ENCODE measurements around the gene GPD1.

GPD1 gene

DNA sequence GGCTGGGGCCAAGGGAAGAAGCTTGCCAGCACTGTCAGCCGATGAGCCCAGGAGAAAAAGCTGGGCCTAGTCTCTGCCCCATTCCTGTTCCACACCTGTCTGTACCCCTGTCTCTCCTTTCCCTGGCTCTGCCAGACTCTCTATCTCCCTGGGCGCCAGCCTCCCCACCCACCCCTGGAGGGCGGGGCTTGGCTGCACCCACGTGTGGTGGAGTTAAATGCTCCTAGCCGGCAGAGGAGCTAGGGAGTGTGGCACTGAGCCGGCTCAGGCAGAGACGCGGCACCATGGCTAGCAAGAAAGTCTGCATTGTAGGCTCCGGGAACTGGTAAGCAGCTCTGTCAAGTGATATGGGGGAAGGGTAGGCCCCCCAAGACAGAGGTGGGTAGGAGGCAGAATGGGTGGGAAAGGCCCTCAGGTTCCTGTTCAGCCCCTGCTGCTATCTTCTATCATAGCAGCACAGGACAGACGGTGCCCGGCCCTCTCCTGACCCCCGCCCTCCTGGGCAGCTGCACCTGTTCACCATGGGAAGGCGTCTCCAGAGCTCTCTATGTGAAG lies at the start of gene GPD1:
TSS of gene GPD1 (plus strand) at position 242 of the 555 bp plus-strand sequence. CDS start at position 285, 43 bp downstream.
- no peak for DNase-seq

DNA sequence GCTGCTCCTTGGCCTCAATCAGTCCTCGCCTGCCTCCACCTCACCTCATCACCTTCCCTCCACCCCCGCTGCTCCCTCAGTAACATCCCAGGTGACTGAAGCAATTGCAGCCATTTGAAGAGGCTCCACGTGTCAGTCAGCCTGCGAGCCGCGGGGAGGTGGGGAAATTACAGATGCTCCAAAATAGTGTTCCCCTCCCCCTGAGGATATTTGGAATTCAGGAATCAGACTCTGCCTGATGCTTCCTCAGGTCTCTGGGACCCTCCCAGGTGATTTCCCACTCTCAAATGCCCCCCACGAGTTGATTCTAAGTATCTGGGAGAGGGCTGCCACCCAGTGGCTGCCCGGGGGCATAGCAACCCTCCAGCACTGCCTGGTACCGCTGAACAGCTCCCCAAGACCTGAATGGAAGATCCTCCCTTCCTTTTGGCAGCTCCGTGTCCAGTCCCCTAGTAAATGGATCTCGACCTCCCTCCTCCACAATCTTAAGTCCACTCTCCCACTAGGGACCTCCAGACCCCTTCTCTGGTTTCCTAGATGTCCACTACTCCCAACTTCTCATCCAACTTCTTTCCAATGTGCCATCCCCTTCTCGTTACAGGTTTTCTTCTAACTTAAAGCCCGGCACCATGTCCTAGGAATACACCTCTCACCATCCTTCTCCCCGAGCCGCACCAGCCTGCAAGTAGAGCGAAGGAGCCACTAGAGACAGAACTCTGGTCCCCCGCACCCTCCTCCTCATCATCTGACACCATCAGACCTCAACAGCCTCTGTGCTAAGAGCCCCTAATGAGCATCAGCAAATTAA lies 47.8 kb upstream of the GPD1 start:
- DNase-seq = peak; percentile 24 to 42

DNA sequence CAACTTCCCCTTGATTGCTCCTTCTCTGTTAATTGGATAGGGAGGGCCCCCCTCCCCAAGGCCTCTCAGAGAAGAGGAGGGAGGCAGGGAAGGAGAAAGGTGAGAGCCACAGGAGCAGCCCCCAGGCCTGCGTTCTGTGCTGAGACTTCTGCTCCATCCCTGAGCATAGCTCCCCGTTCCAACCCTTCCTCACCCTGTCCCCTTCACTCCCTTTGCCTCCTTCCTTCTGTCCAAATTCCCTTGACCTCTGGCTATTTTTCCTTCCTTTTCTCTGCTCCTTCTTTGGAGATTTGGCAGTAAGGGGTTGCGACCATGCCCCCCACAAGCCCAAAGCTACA lies 47.2 kb upstream of the GPD1 start:
- no peak for DNase-seq

DNA sequence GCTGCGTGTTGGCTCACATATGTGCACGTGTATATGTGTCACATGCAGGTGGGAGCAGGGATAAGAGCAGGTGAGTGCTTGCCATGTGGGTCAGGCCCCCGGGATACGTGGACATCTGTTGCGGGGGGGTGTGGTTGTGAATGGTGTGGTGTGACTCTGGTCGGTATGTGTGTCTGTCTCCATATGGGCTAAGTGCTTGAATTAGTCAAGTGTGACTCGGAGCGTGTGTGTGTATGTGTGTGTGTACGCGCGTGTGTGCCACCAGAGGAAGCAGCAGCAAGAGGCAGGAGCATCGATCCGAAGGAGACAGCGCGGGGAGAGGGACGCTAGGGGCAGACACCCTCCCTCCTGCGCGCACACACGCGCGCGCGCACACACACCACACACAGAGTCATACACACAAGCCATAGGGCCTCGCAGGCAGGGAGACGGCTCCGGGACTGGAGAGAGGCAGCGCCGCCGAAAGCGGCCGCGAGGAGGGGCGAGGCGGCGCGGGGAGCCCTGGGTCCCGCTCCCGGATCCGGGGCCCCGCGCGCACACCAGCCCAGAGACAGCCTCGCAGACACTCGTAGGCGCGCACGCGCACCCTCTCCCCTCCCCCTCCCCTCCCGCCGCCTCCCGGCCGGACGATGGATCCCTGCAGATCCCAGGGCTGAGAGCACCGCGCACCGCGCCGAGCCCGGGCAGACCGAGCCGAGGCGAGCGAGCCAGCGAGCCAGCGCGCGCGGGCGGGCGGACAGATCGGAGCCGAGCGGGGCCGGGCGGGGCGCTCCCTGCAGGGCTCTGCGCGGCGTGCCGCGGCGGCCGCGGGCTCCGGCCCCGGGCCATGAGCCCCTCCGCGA lies 46.6 kb upstream of the GPD1 start, which contains the start of gene ASIC1:
TSS of gene ASIC1 (plus strand) at position 597 of the 842 bp plus-strand sequence. CDS start 1,171 bp downstream, outside the sequence.
- DNase-seq = peak; percentile 11 to 37

DNA sequence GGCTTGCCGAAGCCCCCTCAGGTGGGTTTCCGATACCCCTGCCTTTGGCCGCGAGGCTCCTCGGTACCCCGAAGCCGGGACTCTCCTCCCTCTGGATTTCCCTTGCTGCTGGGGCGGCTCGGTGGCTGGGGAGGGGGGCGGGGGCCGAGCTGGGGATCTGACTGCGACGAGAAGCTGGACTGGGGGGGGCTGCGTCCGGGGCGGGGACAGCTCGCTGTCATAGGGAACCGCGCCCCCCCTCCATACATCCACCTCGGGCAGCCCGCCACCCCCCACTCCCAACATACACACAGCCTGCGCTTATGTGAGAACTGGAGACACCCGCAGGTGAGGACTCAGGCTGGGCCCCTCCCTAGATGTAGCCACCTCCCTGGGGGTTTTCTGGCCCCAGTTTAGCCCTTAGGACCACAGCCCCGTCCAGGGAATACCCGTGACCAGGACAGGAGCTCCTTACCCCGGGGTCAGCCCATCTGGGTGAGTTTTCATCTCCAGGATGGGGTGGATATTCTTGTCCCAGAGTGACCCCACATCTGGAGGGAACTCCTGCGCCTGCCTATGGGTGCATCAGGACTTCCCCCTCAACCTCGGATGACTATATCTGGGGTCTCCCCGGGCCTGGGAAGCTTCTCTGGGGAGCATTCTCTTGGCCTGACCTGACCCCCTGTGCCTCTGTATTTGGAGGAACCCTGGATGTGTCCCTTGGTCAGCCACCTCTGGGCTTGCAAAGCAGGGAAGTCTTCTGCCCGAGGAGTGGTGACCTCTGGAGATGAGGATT lies 45.7 kb upstream of the GPD1 start:
- no peak for DNase-seq

DNA sequence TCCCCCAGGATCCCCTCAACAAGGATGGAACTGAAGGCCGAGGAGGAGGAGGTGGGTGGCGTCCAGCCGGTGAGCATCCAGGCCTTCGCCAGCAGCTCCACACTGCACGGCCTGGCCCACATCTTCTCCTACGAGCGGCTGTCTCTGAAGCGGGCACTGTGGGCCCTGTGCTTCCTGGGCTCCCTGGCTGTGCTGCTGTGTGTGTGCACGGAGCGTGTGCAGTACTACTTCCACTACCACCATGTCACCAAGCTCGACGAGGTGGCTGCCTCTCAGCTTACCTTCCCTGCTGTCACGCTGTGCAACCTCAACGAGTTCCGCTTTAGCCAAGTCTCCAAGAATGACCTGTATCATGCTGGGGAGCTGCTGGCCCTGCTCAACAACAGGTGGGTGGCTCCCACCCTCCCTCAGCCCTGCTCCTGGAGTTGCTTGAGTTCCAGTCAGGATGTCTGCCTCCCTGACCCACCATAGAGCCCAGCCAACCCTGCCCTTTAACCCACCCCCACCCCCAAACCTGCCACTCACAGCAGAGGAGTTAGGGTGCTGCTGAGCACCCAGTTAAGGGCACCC lies 45.0 kb upstream of the GPD1 start:
- no peak for DNase-seq

DNA sequence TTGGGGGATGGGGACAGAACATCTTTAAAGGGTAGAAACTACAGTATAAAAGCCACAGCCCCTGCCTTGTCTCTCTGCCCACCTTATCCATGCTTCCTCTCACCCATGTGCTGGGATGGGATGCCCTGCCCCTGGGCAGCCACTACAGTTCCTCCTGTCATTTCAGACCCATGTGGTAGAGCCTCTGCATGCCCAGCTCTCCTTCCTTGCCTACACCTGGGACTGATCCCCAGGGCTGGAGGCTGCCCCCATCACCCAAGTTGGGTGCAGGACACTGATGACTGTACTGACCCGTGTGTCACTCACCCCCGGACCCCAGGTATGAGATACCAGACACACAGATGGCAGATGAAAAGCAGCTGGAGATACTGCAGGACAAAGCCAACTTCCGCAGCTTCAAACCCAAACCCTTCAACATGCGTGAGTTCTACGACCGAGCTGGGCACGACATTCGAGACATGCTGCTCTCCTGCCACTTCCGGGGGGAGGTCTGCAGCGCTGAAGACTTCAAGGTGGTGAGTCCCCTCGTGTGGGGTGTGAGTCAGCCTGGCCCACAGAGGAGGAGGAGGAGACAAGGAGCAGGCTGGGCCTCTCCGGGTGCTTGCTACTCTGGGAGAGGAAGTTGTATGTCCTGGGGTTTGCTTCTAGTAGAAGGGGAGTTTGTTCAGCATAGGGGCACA lies 44.2 kb upstream of the GPD1 start:
- peak; percentile 40 to 50 for DNase-seq

DNA sequence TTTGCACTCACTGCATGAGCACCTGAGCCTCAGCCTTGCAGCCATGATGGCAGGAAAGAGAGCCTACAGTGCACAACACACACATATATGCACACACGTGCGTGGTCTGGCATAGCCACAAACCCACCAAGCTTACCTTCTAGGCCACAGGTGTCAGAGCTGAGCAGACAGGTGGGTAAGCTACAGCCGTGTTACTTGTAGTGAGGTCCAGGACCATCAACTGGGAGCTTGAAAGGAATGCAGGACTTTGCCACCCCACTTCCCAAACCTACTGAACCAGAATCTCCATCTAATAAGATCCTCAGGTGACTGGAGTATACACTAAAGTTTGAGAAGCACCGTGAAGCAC lies 43.7 kb upstream of the GPD1 start:
- DNase-seq = no peak

DNA sequence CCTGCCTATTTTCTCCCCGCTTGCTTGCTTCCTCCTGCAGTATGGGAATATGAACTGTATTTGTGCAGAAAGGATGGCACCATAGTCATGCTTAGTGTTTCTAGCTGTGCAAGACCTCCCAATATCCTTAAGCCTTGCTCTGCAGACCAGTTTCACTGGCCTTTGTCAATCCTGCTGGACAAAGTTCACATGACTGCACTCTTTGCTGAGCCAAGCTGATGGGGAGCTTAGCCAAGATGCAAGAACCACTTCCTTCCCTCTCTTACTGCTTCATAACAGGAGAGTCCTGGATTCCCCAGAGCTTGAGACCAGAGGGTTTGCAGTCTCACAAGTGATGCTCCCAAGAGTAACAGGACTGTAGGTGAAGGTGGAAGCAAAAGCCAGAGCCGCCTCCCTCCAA lies 42.6 kb upstream of the GPD1 start:
- peak; percentile 21 to 39 for DNase-seq

DNA sequence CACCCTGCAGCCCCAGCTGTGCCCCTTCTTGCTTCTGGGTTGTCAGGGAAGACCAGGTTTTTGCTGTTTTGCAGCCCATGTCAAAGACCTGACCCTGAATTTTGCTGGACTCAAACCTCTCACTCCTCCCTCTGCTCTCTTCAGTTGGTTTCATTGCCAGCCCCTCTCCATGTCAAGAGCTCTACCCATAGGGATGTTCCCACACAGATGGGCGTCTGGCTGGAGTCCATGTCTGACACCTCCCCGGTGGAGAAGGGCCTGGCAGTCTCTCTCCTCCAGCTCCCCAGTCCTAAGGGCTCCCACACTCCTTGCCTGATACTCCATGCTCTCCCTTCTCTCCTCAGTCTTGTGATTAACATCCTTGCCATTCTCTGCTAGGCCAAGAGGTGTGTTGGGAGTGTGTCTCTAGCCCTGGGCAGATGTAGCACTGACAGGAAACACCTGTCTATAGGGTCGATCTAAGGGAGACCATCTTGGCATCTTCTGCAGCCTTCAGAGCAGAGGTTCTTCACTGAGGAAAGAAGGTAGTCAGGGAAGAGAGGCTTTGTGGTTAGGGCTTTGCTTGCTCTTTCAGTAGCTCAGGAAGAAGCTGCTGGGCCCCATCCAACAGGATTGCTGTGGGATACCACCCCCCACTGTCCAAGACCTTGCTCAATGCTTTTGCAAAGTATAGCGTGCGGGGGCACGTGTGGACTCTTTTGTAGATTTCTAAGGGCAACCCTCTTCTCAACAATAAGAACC lies 41.7 kb upstream of the GPD1 start:
- DNase-seq = no peak

DNA sequence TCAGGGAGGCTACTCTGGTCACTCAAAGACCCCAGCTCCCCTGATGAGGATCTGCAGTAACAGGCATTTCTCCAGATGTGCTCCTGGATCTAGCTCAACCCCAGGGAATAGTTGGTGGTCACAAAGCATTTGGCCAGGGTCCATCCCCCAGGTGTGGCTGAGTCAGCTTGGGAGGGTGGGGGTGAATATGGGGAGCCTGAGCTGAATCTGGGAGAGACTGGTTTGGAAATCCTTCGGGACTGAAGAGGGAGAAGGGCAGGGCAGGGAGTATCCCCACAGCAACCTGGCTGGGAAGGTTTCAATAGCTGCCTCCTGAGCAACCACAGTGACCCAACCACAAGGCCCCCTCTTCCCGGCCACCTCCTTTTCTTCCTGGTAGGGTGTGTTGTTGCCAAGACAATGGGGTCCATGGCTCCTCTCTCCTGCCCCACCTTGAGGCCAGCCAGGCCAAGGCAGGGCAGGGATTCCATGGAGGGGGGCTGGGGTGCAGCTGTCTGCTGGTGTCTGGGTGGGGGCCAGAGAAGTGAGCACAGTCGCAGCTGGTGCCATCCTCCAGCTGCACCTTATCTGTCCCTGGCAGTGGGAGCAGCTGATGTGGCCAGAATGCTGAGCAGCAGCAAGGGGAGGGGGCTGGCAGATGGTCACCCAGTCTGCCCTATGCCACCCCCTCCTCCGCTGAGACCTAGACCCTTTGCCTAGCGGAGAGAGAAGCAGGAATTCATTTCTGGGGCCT lies 40.9 kb upstream of the GPD1 start:
- DNase-seq = no peak

DNA sequence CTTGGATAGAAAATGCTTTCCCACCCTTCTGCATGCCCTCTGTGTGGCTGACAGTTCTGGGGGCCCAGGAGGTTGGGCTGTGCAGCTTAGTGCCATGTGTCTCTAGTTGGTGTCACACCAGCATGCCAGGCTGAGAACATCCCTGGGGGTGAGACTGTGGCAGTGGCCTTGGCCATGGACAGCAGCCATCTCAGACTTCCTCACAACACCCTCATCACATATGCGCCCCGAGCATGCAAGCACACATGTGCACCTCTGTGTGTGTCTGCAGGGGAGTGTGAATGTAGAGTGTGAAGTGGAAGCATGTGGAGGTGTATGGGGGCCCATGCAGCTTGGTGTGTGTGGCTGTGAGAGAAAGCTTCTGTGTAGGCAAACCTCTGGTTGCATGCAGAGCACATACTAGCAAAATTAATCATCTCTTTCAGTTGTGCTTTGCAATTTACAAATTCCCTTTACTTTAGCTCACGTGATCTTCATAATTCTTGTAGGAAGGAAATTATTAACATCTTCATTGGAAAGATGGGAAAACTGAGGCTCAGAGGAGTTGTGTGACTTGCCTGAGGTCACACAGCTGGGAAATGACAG lies 38.0 kb upstream of the GPD1 start:
- no peak for DNase-seq

DNA sequence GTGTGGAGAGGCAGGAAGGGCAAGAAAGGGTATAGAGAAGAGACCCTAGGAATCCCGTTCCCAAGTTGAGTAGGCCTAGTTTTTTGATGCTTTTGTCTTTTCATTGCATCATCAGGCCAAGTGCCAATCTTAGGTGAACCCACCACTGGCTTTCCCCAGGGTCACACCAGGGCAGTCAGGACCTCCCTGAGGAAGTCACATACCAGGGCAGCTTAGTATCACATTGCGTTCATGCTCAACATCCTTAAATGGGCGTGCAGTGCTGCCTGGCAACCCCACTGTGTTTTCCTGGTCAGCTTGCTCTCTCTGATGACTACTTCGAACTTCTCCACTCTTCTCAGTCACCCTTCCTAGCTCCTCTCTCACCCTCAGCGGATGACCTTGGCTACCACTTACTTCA lies 37.4 kb upstream of the GPD1 start:
- no peak for DNase-seq

DNA sequence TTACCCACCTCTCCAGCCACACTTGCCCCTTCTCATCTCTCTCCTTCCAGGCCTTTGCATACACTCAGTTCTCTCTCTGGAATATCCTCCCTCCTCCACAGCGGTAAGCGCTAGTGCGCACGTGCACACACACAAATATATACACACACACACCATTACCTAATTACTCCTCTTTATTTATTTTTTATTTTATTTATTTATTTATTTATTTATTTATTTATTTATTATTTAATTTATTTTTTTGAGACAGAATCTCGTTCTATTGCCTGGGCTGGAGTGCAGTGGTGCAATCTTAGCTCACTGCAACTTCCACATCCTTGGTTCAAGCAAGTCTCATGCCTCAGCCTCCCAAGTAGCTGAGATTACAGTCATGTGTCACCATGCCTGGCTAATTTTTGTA lies 34.7 kb upstream of the GPD1 start:
- DNase-seq = no peak

DNA sequence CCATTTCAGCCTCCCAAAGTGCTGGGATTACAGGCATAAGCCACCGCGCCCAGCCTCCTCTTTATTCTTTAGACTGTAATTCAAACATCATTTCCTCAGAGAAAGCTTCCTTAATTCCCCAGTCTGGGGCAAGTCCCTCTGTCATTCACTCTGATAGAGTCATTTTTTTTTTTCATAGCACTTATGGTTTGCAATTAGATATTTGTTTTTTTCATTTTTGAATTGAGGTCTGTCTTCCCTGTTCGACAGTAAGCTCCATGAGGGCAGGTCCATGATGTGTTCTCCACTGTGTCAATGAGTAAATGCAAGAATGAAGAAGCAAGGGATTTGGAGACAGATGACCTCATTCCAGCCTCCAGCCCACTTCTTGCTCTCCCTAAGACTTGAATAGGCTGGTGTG lies 34.3 kb upstream of the GPD1 start:
- no peak for DNase-seq

DNA sequence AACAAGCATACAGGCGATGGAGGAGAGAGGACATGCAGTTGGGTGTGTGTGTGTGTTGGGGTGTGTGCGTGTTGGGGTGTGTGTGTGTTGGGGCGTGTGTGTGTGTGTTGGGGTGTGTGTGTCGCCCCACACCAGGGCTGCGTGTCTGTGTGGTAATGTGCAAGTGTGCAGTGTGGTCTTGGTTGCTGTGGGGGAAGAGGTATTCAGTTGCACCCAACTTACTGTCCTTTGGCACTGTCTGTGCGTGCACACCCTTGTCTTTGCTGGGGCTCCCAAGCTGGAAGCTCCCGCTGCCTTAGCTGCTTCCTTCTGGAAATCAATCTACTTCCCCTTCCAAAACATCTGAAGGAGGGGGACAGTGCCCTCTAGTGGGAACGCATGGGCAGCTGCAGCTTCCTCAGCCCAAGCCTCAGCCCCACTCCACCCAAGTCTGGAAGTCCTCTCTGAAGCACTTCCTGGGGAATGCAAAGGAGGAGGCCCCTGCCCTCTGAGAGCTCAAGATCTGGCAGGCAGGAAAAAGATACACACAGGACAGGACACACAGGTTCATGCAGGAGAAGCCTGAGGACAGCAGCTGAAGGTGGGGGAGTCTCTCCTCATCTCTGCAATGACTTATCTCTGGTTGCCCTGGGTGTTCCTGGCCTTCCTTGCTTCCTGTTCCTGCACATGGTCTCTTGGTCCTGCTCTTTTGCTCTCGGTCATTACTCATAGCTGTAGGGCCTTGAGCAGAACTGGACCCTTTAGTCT lies 33.3 kb upstream of the GPD1 start:
- peak; percentile 67 to 78 for DNase-seq

DNA sequence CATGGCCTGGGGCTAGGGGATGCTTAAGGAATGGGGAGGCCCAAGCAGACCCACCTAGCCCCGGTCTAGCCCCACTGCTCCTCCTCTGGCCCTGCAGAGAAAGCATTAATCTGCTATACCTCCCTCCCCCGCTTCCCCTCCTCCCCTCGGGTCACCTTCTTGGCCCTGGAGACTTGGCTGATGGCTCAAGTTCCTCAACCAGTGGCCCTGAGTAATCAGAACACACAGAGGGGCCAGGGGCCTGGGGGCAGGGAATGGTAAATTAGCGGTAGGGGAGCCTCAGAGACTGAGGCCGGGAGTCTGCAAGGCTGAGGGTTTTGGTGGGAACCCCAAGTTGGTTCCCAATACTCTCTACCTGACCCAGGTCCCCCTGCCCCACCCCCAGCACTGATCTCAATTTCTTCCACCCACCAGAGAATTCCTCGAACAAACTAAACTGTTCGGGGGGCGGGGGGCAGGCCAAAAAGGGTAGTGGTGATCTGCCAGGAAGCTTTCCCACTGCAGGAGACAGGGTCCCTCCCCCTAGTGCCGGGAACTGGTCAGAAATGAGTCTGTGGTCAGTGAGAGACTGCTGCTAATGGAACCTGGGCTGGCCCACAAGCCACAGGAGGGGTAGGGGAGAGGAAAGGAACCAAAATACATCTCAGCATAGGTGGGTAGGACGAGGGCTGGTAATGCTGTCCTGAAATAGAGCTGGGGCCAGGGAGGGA lies 31.5 kb upstream of the GPD1 start:
- DNase-seq = no peak

DNA sequence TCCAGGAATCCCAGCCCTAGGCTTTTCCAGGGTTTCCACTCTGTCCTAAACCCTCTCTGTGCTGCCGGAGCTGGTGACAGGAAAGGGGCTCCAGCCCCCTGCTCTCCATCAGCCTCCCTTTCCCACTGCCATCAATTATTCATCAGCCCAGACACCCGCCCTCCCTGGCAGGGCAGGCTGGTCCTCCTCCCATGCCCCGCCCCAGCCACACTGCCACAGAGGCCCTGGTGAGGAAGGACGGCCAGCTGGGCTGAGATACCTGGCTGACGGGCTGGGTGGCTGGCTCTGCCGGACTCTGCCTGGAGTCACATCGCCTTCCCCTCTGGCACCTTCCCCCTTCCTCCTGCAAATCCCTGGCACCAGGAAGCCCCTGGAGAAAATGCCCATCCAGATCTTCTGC lies 30.6 kb upstream of the GPD1 start:
- DNase-seq = no peak

DNA sequence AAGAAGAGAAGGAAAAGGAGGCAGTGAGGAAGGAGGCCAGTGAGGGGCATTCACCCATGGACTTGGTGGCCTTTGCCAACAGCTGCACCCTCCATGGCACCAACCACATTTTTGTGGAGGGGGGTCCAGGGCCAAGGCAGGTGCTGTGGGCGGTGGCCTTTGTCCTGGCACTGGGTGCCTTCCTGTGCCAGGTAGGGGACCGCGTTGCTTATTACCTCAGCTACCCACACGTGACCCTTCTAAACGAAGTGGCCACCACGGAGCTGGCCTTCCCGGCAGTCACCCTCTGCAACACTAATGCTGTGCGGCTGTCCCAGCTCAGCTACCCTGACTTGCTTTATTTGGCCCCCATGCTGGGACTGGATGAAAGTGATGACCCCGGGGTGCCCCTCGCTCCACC lies 30.1 kb upstream of the GPD1 start:
- no peak for DNase-seq
